ENCODE data around the gene MRPL45.

MRPL45 gene

GRCh38 chr17:38349097-38349730 is 52.2 kb downstream of the MRPL45 start:
- DNase-seq: peak; percentile 91

- no peak for DNase-seq
Measured at GRCh38 chr17:38350035-38350434, 53.1 kb downstream of the MRPL45 start.

- peak; percentile 96 for DNase-seq
Measured at GRCh38 chr17:38351412-38352222, 54.6 kb downstream of the MRPL45 start, which contains the start of gene SOCS7. Gene SOCS7 (plus strand): TSS chr17:38351844. CDS start chr17:38352053, 209 bp downstream.

- DNase-seq: peak; percentile 50
Measured at GRCh38 chr17:38352245-38353085, 55.5 kb downstream of the MRPL45 start.

- no peak for DNase-seq
Measured at GRCh38 chr17:38353086-38353604, 56.2 kb downstream of the MRPL45 start.

- DNase-seq: no peak
Measured at GRCh38 chr17:38353668-38354067, 56.7 kb downstream of the MRPL45 start.

GRCh38 chr17:38354466-38354865 is 57.5 kb downstream of the MRPL45 start:
- no peak for DNase-seq

- DNase-seq: no peak
Measured at GRCh38 chr17:38355251-38355650, 58.3 kb downstream of the MRPL45 start.

- DNase-seq: peak; percentile 50
Measured at GRCh38 chr17:38357486-38358123, 60.6 kb downstream of the MRPL45 start.

GRCh38 chr17:38358586-38359513 is 61.9 kb downstream of the MRPL45 start:
- no peak for DNase-seq

- DNase-seq: no peak
Measured at GRCh38 chr17:38361694-38362465, 64.9 kb downstream of the MRPL45 start.

GRCh38 chr17:38363016-38363415 is 66.0 kb downstream of the MRPL45 start:
- no peak for DNase-seq

GRCh38 chr17:38364741-38365140 is 67.8 kb downstream of the MRPL45 start:
- no peak for DNase-seq

- DNase-seq: no peak
Measured at GRCh38 chr17:38369124-38369886, 72.3 kb downstream of the MRPL45 start.

All from femur (tissue), 1 donor.